Measurements from ENCODE around the gene KCNJ16.

- TF ChIP-seq YY1 (IDR thresholded peaks at IDR 0.05; ENCODE audit: insufficient read depth, insufficient read length) (no peak), SUZ12 (IDR thresholded peaks at IDR 0.05; ENCODE audit: extremely low read depth, insufficient read depth, insufficient read length) (no peak), ZNF274 (IDR thresholded peaks at IDR 0.05; ENCODE audit: low read depth, low read length) (no peak)
Observed at GRCh38 chr17:70169709-70170597, 94.9 kb downstream of the KCNJ16 start.

Measured in NT2/D1 (cell line).